ENCODE data around the gene KY.

DNA sequence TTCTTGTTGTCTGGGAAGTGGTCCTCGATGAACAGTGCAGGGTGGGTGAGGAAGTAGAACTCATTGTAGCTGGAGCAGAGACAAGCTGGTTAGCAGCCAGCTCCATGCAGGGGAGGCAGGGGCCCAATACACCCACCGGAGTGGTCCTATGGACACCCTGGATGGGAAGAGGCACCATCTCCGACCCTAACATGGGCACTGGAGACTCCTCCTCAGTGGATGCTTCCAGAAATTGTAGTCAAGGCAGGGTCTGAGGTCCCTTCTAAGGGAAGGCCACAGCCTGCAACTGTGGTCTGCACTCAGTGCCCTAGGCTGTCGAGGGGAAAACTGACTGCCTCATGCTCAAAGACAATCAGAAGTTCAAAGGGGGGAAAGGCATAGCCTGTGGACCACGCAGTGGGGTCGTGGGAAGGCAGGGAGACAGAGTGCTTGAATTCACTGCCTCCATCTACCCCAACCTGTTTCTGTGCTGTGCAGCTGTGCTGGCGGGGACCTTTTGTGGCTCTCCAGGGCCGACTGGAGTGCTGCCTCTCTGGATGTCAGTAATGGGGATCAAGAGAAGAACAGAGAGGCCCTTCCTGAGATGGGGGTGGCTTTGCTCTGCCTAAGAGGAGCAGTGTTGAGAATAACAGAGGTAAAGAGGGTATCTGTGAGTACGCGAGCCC is 41.9 kb downstream of the KY start:
- TF ChIP-seq, protein P1, sequence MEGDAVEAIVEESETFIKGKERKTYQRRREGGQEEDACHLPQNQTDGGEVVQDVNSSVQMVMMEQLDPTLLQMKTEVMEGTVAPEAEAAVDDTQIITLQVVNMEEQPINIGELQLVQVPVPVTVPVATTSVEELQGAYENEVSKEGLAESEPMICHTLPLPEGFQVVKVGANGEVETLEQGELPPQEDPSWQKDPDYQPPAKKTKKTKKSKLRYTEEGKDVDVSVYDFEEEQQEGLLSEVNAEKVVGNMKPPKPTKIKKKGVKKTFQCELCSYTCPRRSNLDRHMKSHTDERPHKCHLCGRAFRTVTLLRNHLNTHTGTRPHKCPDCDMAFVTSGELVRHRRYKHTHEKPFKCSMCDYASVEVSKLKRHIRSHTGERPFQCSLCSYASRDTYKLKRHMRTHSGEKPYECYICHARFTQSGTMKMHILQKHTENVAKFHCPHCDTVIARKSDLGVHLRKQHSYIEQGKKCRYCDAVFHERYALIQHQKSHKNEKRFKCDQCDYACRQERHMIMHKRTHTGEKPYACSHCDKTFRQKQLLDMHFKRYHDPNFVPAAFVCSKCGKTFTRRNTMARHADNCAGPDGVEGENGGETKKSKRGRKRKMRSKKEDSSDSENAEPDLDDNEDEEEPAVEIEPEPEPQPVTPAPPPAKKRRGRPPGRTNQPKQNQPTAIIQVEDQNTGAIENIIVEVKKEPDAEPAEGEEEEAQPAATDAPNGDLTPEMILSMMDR (conservative IDR thresholded peaks at IDR 0.05; ENCODE audit: low read depth, low read length): no peak
- no peak for TF ChIP-seq EZH2 (IDR thresholded peaks at IDR 0.05; ENCODE audit: borderline replicate concordance, low read depth, low read length, poor library complexity, severe bottlenecking)
